ENCODE measurements around the gene RAB18. TPM values are rescaled to one million over a fixed set of nuclear protein-coding genes. Genes with fewer than 3 reads are reported as not detected.
"Not testable (repeated sequence)": the region's sequence is repeated elsewhere in the genome, so short reads cannot be mapped to it uniquely, and the experiment has no call there.

RAB18 gene
- total RNA-seq, 1 experiment from 2014 or later: 32.5 TPM

- DNase-seq (ENCODE audit: low read depth, low spot score): no peak
- in situ Hi-C loops (cut with HindIII; ENCODE audit: low pct_unique_long_range_greater_than_20kb, low sequenced_read_pairs): no loop called here
Observed at GRCh38 chr10:27534161-27534700, 30.1 kb downstream of the RAB18 start.

- no peak for DNase-seq (ENCODE audit: low read depth, low spot score)
- in situ Hi-C loops (cut with HindIII; ENCODE audit: low pct_unique_long_range_greater_than_20kb, low sequenced_read_pairs): no loop called here
Observed at GRCh38 chr10:27535317-27535716, 31.2 kb downstream of the RAB18 start.

- no peak for DNase-seq (ENCODE audit: low read depth, low spot score)
- in situ Hi-C loops (cut with HindIII; ENCODE audit: low pct_unique_long_range_greater_than_20kb, low sequenced_read_pairs): no loop called here
Observed at GRCh38 chr10:27536437-27536836, 32.3 kb downstream of the RAB18 start.

- DNase-seq (ENCODE audit: low read depth, low spot score): no peak
- in situ Hi-C loops (cut with HindIII; ENCODE audit: low pct_unique_long_range_greater_than_20kb, low sequenced_read_pairs): no loop called here
Observed at GRCh38 chr10:27537166-27537565, 33.1 kb downstream of the RAB18 start.

GRCh38 chr10:27537787-27538186 is 33.7 kb downstream of the RAB18 start:
- peak; percentile 20 for DNase-seq (ENCODE audit: low read depth, low spot score)
- in situ Hi-C loops (cut with HindIII; ENCODE audit: low pct_unique_long_range_greater_than_20kb, low sequenced_read_pairs): no loop called here

- in situ Hi-C loops (cut with HindIII; ENCODE audit: low pct_unique_long_range_greater_than_20kb, low sequenced_read_pairs): no loop called here
- no peak for DNase-seq (ENCODE audit: low read depth, low spot score)
Observed at GRCh38 chr10:27540672-27541071, 36.6 kb downstream of the RAB18 start.

GRCh38 chr10:27541796-27542729 is 38.0 kb downstream of the RAB18 start:
- no peak for DNase-seq (ENCODE audit: low read depth, low spot score)
- in situ Hi-C loops (cut with HindIII; ENCODE audit: low pct_unique_long_range_greater_than_20kb, low sequenced_read_pairs): no loop called here

GRCh38 chr10:27542812-27543211 is 38.7 kb downstream of the RAB18 start:
- no peak for DNase-seq (ENCODE audit: low read depth, low spot score)

GRCh38 chr10:27547047-27547446 is 42.9 kb downstream of the RAB18 start:
- DNase-seq (ENCODE audit: low read depth, low spot score): no peak
- in situ Hi-C loops (cut with HindIII; ENCODE audit: low pct_unique_long_range_greater_than_20kb, low sequenced_read_pairs): no loop called here

More at GRCh38 chr10:27542812-27543211, 38.7 kb downstream of the RAB18 start:
- in situ Hi-C loops (cut with HindIII; ENCODE audit: low pct_unique_long_range_greater_than_20kb, low sequenced_read_pairs): no loop called here

- in situ Hi-C loops (cut with HindIII; ENCODE audit: low pct_unique_long_range_greater_than_20kb, low sequenced_read_pairs): no loop called here
- no peak for DNase-seq (ENCODE audit: low read depth, low spot score)
Observed at GRCh38 chr10:27547482-27547881, 43.4 kb downstream of the RAB18 start.

- no peak for DNase-seq (ENCODE audit: low read depth, low spot score)
- in situ Hi-C loops (cut with HindIII; ENCODE audit: low pct_unique_long_range_greater_than_20kb, low sequenced_read_pairs): no loop called here
Observed at GRCh38 chr10:27550823-27551222, 46.7 kb downstream of the RAB18 start.

GRCh38 chr10:27558612-27559020 is 54.5 kb downstream of the RAB18 start:
- in situ Hi-C loops (cut with HindIII; ENCODE audit: low pct_unique_long_range_greater_than_20kb, low sequenced_read_pairs): no loop called here
- DNase-seq (ENCODE audit: low read depth, low spot score): peak; percentile 79

- in situ Hi-C loops (cut with HindIII; ENCODE audit: low pct_unique_long_range_greater_than_20kb, low sequenced_read_pairs): no loop called here
- DNase-seq (ENCODE audit: low read depth, low spot score): no peak
Observed at GRCh38 chr10:27561334-27561733, 57.2 kb downstream of the RAB18 start.

GRCh38 chr10:27564398-27564797 is 60.3 kb downstream of the RAB18 start:
- no peak for DNase-seq (ENCODE audit: low read depth, low spot score)
- in situ Hi-C loops (cut with HindIII; ENCODE audit: low pct_unique_long_range_greater_than_20kb, low sequenced_read_pairs): no loop called here

- DNase-seq (ENCODE audit: low read depth, low spot score): no peak
- in situ Hi-C loops (cut with HindIII; ENCODE audit: low pct_unique_long_range_greater_than_20kb, low sequenced_read_pairs): no loop called here
Observed at GRCh38 chr10:27564880-27565279, 60.8 kb downstream of the RAB18 start.

- no peak for DNase-seq (ENCODE audit: low read depth, low spot score)
- in situ Hi-C loops (cut with HindIII; ENCODE audit: low pct_unique_long_range_greater_than_20kb, low sequenced_read_pairs): no loop called here
Observed at GRCh38 chr10:27568196-27569175, 64.4 kb downstream of the RAB18 start.

- in situ Hi-C loops (cut with HindIII; ENCODE audit: low pct_unique_long_range_greater_than_20kb, low sequenced_read_pairs): no loop called here
- no peak for DNase-seq (ENCODE audit: low read depth, low spot score)
Observed at GRCh38 chr10:27569946-27570345, 65.8 kb downstream of the RAB18 start.

- DNase-seq (ENCODE audit: low read depth, low spot score); in situ Hi-C loops (cut with HindIII; ENCODE audit: low pct_unique_long_range_greater_than_20kb, low sequenced_read_pairs): not testable (repeated sequence)
Observed at GRCh38 chr10:27577038-27577437, 72.9 kb downstream of the RAB18 start.
